Activated naive CD4-positive, alpha-beta T cell treated with anti-CD3 and anti-CD28 coated beads, Interleukin-2, amount 10 ng/mL, durations not matched to agents 7 days and 5 days (primary cell): ENCODE results near the gene FLVCR2.

Experiments used
- CTCF ChIA-PET: fragments of 350-600 bp; sonication (Branson Sonifier 250); formaldehyde crosslinking; loops from one replicate; lab custom pipeline; 2021; ENCODE audit warnings: antibody characterized with exemption; lab: Charles Lee
- DNase-seq: peaks from one replicate; pipeline ENCODE4 v3.0.0-alpha.2; 2020
- H3K27ac Mint-ChIP-seq: one replicate; pipeline ENCODE4 v1.8.0; 2021; ENCODE audit warnings: mild to moderate bottlenecking, moderate library complexity, mixed read lengths
- H3K27me3 Mint-ChIP-seq: one replicate; pipeline ENCODE4 v1.8.0; 2021; ENCODE audit warnings: mild to moderate bottlenecking, mixed read lengths
- H3K36me3 Mint-ChIP-seq: one replicate; pipeline ENCODE4 v1.8.0; 2021; ENCODE audit warnings: mixed read lengths
- H3K4me1 Mint-ChIP-seq: one replicate; pipeline ENCODE4 v1.8.0; 2021; ENCODE audit warnings: mixed read lengths
- H3K4me3 Mint-ChIP-seq: one replicate; pipeline ENCODE4 v1.8.0; 2021; ENCODE audit warnings: mild to moderate bottlenecking, moderate library complexity, mixed read lengths
- H3K9me3 Mint-ChIP-seq: one replicate; pipeline ENCODE4 v1.8.0; 2021; ENCODE audit warnings: mixed read lengths

FLVCR2 gene

DNA sequence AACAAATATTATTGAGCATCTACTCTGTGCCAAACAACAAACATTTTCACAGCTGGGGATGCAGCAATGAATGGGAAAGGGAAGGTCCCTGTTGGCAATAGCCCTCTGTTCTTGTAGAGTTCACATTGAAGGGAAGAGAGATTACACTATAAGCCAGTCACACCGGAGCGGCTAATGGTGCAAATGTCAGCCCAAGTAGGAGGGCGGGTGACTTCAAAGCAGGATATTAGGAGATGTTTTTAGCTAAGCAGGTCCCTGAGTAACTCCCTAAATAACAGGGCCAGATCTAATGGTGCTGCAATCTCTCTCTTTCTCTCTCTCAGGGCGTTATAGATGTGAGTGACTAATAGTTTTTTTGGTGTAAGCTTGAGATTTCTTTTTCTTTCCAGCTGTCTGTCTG lies 30.7 kb downstream of the FLVCR2 start:
- CTCF ChIA-PET, result interaction anchor here (0.5 kb wide), 1 partner anchor 45 kb away, joined by 3 read pairs; no protein-coding TSS in a partner anchor
- H3K27ac Mint-ChIP-seq, result no peak overlapping the region
- peaks cover 8% of the 10 kb centered on the region for H3K9me3 Mint-ChIP-seq
- no peaks in the 10 kb centered on the region for H3K4me1 Mint-ChIP-seq
- no peaks in the 10 kb centered on the region for H3K27me3 Mint-ChIP-seq
- no peak overlapping the region for H3K4me3 Mint-ChIP-seq
- no peak for DNase-seq
- no peaks in the 10 kb centered on the region for H3K36me3 Mint-ChIP-seq

DNA sequence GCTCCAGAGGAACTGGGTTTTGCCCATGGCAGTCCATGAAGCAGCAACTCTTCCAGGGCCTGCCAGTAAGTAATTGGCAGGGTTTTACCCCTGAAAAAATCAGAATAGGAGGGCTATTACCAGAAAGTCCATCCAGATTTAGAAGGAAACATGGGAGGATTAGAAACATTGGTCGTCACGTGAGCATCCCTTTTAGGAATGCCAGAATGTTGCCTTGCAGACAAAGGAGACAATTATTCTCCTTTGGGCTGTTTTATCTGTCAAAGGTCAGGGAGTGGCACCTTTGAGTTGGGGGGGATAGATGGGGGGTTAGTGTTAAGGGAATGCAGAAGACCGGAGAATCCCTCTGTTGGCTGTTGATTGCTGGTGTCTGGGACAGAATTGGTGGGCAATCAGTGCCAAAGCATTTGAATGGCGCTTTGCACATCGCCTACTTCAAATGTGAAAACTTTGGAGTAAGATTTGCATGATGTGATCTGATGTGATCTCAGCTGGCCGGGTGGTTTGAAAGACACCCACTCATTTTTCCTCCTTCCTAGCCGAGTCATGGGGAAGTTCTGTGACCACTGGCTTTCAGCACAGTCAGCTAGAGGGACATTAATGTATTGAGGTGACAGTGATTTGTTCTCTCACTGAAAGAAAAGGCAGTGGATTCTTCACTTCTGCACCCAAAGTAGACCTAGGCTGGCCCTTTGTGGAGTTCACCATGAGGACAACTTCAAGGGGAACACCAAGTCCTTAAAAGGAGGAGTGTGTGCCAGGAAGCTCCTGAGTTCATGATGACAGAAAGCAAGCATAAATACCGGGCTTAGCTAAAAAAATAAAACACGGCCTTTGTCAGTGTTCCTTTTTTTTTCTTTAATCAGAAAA lies 31.4 kb downstream of the FLVCR2 start:
- Mint-ChIP-seq H3K36me3 (no peaks in the 10 kb centered on the region), H3K9me3 (peaks cover 10% of the 10 kb centered on the region), H3K27me3 (no peaks in the 10 kb centered on the region), H3K27ac (no peak overlapping the region), H3K4me3 (no peak overlapping the region), H3K4me1 (no peaks in the 10 kb centered on the region)
- no peak for DNase-seq
- CTCF ChIA-PET, result interaction anchor here (0.5 kb wide), 1 partner anchor 44 kb away, joined by 3 read pairs; no protein-coding TSS in a partner anchor

GRCh38 chr14:75610834-75611233 lies 32.4 kb downstream of the FLVCR2 start:
- Mint-ChIP-seq H3K27ac (no peak overlapping the region), H3K27me3 (no peaks in the 10 kb centered on the region), H3K4me3 (no peak overlapping the region), H3K36me3 (no peaks in the 10 kb centered on the region), H3K9me3 (peaks cover 10% of the 10 kb centered on the region), H3K4me1 (no peaks in the 10 kb centered on the region)
- CTCF ChIA-PET, result no interaction called here
- DNase-seq, result no peak

GRCh38 chr14:75612157-75612556 lies 33.7 kb downstream of the FLVCR2 start:
- CTCF ChIA-PET, result interaction anchor here (1.2 kb wide), 1 partner anchor 34 kb away, joined by 3 read pairs; the partner anchor contains the start of gene FLVCR2
- no peak overlapping the region for H3K4me3 Mint-ChIP-seq

GRCh38 chr14:75614179-75614578 lies 35.8 kb downstream of the FLVCR2 start:
- CTCF ChIA-PET, result no interaction called here
- Mint-ChIP-seq H3K36me3 (no peaks in the 10 kb centered on the region), H3K27ac (no peak overlapping the region), H3K4me3 (no peak overlapping the region), H3K27me3 (no peaks in the 10 kb centered on the region), H3K9me3 (peaks cover 6% of the 10 kb centered on the region), H3K4me1 (no peaks in the 10 kb centered on the region)
- no peak for DNase-seq

More at GRCh38 chr14:75612157-75612556, 33.7 kb downstream of the FLVCR2 start:
- H3K36me3 Mint-ChIP-seq, result no peaks in the 10 kb centered on the region
- DNase-seq, result no peak
- no peaks in the 10 kb centered on the region for H3K27me3 Mint-ChIP-seq
- H3K9me3 Mint-ChIP-seq, result peaks cover 10% of the 10 kb centered on the region
- no peaks in the 10 kb centered on the region for H3K4me1 Mint-ChIP-seq
- no peak overlapping the region for H3K27ac Mint-ChIP-seq

DNA sequence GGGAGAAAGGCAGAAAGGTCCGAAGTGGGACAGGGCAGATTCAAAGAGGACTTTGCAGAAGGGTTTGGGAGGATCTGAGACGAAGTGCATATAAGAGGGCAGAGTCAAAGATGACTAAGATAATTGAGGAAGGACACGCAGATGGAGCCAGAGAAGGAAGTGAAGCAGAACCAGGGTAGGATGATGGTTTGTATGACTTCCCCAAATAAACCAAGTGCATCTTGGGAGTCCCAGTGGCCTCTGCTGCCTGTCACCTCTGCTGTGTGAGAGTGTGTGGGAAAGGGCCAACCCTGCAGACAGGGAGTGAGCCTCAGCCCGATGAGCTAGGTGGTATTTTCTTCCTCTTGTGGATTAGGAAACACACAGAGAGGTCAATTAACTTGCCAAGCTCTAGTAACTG lies 36.8 kb downstream of the FLVCR2 start:
- no peak overlapping the region for H3K4me3 Mint-ChIP-seq
- H3K4me1 Mint-ChIP-seq, result no peaks in the 10 kb centered on the region
- H3K27ac Mint-ChIP-seq, result no peak overlapping the region
- peaks cover 4% of the 10 kb centered on the region for H3K9me3 Mint-ChIP-seq
- DNase-seq, result no peak
- no peaks in the 10 kb centered on the region for H3K27me3 Mint-ChIP-seq
- CTCF ChIA-PET, result no interaction called here
- H3K36me3 Mint-ChIP-seq, result no peaks in the 10 kb centered on the region

DNA sequence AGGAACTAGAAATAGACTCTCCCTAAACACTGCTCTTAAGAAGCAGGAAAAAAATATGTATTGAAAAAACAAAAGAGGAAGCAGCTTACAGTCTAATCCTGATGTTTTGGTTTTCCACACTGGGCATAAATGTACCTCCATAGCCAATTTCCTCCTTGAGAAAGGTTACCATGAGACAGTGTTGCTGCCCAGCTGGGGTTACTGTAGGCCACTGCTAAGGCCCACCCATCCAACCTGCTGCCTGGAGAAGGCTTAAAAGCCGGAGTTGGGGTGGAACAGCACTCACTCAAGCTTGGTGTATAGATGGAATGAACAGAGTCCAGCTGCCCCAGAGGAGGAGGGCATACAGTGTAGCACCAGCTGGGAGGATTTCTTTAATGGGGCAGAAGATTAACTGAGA lies 41.1 kb downstream of the FLVCR2 start:
- Mint-ChIP-seq H3K27me3 (no peaks in the 10 kb centered on the region), H3K4me1 (no peaks in the 10 kb centered on the region), H3K4me3 (no peak overlapping the region), H3K27ac (no peak overlapping the region), H3K9me3 (no peaks in the 10 kb centered on the region), H3K36me3 (no peaks in the 10 kb centered on the region)
- CTCF ChIA-PET, result no interaction called here
- no peak for DNase-seq

DNA sequence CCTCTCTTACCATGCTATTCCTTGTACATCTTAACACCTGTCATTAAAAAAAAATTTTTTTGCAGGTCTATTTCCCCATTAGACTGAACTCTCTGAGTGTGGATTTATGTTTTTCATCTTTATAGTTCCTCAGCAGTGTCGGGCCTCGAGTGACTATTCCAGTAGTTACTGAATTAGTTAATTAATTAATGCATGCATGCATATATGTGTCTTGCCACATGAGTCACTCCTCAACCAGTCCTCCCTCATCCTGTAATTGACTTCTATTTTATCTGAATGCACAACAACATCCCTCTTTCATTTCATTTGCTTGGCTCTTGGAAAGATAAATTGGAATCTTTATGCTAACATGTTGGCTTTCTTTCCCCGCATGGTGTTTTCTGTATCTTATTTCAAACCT lies 46.6 kb downstream of the FLVCR2 start:
- no peak overlapping the region for H3K4me3 Mint-ChIP-seq
- H3K9me3 Mint-ChIP-seq, result no peaks in the 10 kb centered on the region
- no peaks in the 10 kb centered on the region for H3K36me3 Mint-ChIP-seq
- CTCF ChIA-PET, result no interaction called here
- DNase-seq, result no peak
- no peak overlapping the region for H3K27ac Mint-ChIP-seq
- no peaks in the 10 kb centered on the region for H3K4me1 Mint-ChIP-seq
- no peaks in the 10 kb centered on the region for H3K27me3 Mint-ChIP-seq

GRCh38 chr14:75626396-75626795 lies 48.0 kb downstream of the FLVCR2 start:
- H3K27me3 Mint-ChIP-seq, result no peaks in the 10 kb centered on the region
- no peak for DNase-seq
- CTCF ChIA-PET, result interaction anchor here (0.6 to 1.5 kb wide), 2 partner anchors 49 to 322 kb away, joined by 3 to 4 read pairs; no protein-coding TSS in a partner anchor
- no peaks in the 10 kb centered on the region for H3K36me3 Mint-ChIP-seq
- H3K4me3 Mint-ChIP-seq, result no peak overlapping the region
- H3K27ac Mint-ChIP-seq, result no peak overlapping the region
- no peaks in the 10 kb centered on the region for H3K4me1 Mint-ChIP-seq
- H3K9me3 Mint-ChIP-seq, result no peaks in the 10 kb centered on the region

GRCh38 chr14:75626863-75627262 lies 48.4 kb downstream of the FLVCR2 start:
- Mint-ChIP-seq H3K27me3 (no peaks in the 10 kb centered on the region), H3K36me3 (no peaks in the 10 kb centered on the region), H3K4me3 (no peak overlapping the region), H3K9me3 (no peaks in the 10 kb centered on the region), H3K27ac (no peak overlapping the region), H3K4me1 (no peaks in the 10 kb centered on the region)
- CTCF ChIA-PET, result interaction anchor here (1.5 kb wide), 1 partner anchor 49 kb away, joined by 4 read pairs; no protein-coding TSS in a partner anchor
- no peak for DNase-seq

DNA sequence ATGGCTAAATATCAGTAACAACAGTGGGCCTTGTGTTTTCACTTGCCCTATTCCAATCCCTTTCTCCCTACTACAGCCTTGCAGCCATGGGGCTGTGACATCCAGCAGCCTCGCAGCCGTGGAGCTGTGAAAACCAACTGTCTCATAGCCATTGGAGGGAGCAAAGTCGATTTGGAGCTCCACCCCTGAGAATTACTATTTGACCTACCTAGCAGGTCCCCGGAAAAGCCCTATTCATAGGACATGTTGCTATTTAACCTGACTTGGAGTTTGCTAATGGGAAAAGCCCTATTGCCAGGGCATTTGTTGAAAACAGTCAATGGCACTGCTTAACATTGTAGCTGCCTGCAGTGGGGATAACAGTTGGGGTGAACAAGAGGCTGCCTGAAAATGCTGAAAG lies 49.0 kb downstream of the FLVCR2 start:
- no peaks in the 10 kb centered on the region for H3K36me3 Mint-ChIP-seq
- H3K4me1 Mint-ChIP-seq, result no peaks in the 10 kb centered on the region
- H3K4me3 Mint-ChIP-seq, result no peak overlapping the region
- H3K9me3 Mint-ChIP-seq, result no peaks in the 10 kb centered on the region
- H3K27me3 Mint-ChIP-seq, result no peaks in the 10 kb centered on the region
- CTCF ChIA-PET, result interaction anchor here (1.5 kb wide), 1 partner anchor 50 kb away, joined by 4 read pairs; no protein-coding TSS in a partner anchor
- H3K27ac Mint-ChIP-seq, result no peak overlapping the region
- no peak for DNase-seq

DNA sequence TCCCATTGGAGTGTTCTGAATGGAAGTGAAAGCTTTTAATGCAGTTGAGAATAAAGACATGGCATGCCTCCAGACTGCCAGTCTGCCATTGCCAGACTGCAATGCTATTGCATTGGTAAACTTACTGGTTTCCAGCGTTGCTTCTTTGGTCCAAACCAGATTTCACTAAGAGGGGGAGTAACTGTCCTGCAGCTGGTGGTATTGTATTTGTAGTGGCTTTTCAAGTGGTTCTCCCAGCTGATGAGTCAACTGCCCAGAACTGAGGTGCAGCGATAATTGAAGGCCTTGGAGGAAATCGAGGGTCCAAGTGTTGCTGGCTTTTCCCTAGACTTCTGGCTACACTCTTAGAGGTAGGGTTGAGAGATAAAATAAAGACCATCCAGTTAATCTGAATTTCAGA lies 50.4 kb downstream of the FLVCR2 start:
- CTCF ChIA-PET, result no interaction called here
- no peak for DNase-seq
- H3K9me3 Mint-ChIP-seq, result no peaks in the 10 kb centered on the region
- no peaks in the 10 kb centered on the region for H3K4me1 Mint-ChIP-seq
- H3K4me3 Mint-ChIP-seq, result no peak overlapping the region
- H3K36me3 Mint-ChIP-seq, result no peaks in the 10 kb centered on the region
- H3K27me3 Mint-ChIP-seq, result no peaks in the 10 kb centered on the region
- H3K27ac Mint-ChIP-seq, result no peak overlapping the region

DNA sequence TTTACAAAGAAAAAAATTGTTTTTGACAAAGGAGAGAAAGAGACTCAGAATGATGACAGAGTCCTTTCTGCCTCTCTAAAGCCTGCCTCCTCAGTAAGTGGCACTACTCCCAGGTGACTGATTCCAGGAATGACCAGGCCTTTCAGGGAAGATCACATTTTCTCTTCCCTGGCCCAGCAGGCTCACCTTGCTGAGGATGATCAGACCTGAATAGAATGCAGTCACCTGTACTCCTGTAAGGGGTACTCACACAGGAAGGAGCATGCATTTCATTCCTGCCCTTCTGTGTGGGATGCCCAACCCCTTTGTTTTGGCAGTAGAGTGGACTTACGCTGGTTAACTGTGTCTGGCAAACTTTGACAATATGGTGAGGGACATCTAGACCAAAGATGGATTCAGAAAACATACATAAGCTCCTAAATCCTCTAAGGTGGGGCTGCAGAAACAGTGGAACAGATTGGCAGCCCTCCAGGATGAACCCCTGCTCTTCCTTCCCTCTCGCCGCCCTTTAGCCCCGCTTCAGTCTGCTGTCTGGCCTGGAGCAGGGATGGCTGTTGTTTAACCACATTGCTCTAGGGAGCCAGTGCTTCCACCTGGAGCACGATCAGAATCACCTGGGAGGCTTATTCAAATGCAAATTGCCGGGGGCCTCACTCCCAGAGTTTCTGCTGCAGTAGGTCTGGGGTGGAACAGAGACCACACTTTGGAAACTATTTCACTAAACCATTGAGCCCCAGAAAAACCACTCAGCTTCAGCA lies 52.5 kb downstream of the FLVCR2 start:
- CTCF ChIA-PET, result no interaction called here
- no peak for DNase-seq
- no peak overlapping the region for H3K4me3 Mint-ChIP-seq
- H3K27me3 Mint-ChIP-seq, result no peaks in the 10 kb centered on the region
- H3K9me3 Mint-ChIP-seq, result no peaks in the 10 kb centered on the region
- H3K27ac Mint-ChIP-seq, result no peak overlapping the region
- H3K36me3 Mint-ChIP-seq, result no peaks in the 10 kb centered on the region
- H3K4me1 Mint-ChIP-seq, result no peaks in the 10 kb centered on the region

DNA sequence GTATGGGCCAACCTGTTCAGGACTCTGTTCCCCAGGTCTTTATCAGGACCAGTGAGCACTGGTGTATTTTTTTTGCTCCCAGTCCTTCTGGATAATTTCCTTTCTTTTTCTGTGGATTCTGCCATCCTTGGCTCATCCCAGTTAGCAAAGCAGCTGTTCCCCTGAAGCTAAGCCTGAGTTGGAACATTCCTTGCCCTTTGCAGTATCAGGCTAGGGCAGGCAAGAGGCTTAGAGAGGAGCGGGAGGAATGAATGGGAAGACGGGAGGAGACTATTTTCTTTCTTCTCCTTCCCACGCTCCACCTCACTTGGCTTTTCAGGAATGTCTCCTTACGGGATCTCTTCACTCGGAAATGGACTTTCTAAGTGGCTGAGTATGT lies 53.0 kb downstream of the FLVCR2 start:
- DNase-seq, result no peak
- CTCF ChIA-PET, result no interaction called here
- Mint-ChIP-seq H3K27me3 (no peaks in the 10 kb centered on the region), H3K9me3 (no peaks in the 10 kb centered on the region), H3K27ac (no peak overlapping the region), H3K4me1 (no peaks in the 10 kb centered on the region), H3K4me3 (no peak overlapping the region), H3K36me3 (no peaks in the 10 kb centered on the region)
